GM18505 (cell line): ENCODE data around the gene SLC27A6.
"Not testable (repeated sequence)": the region's sequence is repeated elsewhere in the genome, so short reads cannot be mapped to it uniquely, and the experiment has no call there.

Experiments used
- ATAC-seq: cut with Tn5 transposase; IDR thresholded peaks from one replicate; pipeline ENCODE4 v1.9.1; 2021; ENCODE audit not compliant: unreplicated experiment
- POLR2A ChIP-seq: IDR thresholded peaks from 4 replicates; pipeline ENCODE4 v1.6.1; 2011; ENCODE audit warnings: borderline replicate concordance; ENCODE audit not compliant: insufficient read depth, insufficient read length; ENCODE audit errors: extremely low read depth

Gene SLC27A6

GRCh38 chr5:129027260-129027659, 62.0 kb downstream of the SLC27A6 start:
- no peak for ATAC-seq
- no peak for TF ChIP-seq POLR2A

- ATAC-seq: no peak
- no peak for TF ChIP-seq POLR2A
These were observed 66.8 kb downstream of the SLC27A6 start for GRCh38 chr5:129031886-129032683.

DNA sequence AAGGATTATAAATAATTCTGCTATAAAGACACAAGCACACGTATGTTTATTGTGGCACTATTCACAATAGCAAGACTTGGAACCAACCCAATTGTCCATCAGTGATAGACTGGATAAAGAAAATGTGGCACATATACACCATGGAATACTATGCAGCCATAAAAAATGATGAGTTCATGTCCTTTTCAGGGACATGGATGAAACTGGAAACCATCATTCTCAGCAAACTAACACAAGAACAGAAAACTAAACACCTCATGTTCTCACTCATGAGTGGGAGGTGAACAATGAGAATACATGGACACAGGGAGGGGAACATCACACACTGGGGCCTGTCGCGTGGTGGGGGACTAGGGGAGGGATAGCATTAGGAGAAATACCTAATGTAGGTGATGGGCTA, 71.0 kb downstream of the SLC27A6 start:
- ATAC-seq: not testable (repeated sequence)

DNA sequence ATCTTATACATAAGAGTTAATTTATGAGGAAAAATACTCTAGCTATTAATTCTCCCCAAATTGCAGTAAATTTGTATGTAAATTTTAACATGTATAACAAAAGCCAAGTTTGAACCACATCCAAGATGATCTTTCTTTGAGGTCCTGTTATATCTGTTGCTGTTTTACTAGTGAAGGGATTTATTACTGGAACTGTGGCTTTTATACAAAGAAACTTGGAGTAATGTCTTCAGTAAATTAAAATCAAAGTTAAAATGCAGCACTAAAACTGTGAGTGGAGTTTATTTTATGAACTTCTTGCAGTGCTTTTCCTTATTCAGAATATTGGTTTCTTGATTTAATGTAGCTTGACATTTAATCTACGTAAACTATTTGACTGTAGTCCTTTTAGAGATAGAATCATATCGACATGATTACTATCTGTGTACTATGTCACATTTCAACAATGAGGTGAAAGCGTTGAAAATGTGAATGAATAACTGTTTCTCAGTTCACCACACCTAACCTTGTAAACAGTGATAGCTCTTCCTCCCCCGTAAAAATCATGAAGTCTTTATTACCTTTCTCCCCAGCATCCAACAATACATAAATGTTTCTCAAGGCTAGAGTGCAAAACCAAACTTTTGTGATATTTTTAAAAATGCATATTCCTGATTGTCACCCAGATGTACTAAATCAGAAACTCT, 76.1 kb downstream of the SLC27A6 start:
- TF ChIP-seq POLR2A: no peak
- ATAC-seq: no peak

DNA sequence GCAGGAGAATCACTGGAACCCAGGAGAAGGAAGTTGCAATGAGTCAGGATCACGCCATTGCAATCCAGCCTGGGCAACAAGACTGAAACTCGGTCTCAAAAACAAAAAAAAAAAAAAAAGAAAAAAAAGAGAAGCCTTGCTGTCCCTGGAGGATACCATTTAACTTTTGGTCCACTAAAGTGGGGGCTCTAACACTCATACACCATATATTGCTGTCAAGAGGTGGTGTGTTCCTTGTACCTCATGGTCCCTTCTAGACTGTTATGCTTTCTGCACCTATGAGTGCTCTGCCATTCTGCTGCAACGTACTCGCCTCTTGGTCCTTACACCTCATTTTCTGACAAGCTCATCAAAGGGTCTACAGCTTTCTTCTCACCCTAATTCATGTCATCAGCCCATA, 77.0 kb downstream of the SLC27A6 start:
- no peak for TF ChIP-seq POLR2A
- ATAC-seq: no peak

DNA sequence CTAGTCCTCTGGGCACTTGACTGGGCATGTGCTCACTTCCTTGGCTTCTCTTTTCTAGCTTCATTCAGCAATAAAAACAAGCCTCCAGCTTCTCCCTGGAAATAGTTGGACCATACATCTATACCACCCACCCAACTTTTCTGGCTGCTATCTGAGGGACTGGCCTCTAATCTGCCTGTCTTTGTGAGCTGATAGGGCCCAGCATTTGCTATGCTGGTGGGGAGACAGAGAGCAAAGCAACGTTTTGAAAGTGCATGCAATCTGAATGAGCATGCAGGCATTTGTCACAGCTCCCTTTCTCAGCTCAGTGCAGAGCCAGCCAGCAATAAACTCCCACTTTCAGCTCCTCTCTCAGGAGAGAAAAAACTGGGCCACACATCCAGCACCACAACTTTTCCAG, 78.6 kb downstream of the SLC27A6 start:
- ATAC-seq: no peak
- TF ChIP-seq POLR2A: no peak

GRCh38 chr5:129046151-129046550, 80.9 kb downstream of the SLC27A6 start:
- no peak for TF ChIP-seq POLR2A
- ATAC-seq: no peak

GRCh38 chr5:129048509-129048908, 83.2 kb downstream of the SLC27A6 start:
- no peak for ATAC-seq
- TF ChIP-seq POLR2A: no peak

DNA sequence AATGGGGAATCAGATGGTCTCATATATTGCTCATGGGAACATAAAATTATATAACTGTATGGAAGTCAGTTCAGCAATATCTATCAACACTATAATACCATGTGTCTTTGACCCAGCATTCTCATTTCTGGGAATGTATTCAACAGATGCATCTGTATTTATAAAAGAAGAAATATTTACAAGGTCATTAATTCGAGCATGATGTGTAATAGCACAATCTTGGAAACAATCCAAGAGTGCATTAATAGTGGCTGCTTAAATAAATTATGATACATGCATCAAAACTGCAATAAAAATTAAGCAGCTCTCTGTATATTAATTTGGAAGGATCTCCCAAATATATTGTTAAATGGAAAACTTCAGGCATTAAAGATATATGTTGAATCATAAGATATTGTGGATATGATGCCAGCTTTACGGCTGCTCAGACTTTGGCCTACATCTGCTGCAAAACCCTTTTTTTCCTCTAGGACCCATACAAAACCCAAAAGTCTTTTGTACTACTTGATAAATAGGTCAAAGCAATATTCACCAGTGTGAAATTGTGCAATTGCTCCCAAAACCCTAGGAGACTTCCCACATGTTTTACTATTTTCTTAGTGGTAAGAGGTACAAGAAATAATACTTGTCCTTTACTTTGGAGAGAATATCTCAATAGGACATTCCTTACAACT, 84.0 kb downstream of the SLC27A6 start:
- no peak for ATAC-seq

GRCh38 chr5:129051283-129051682, 86.0 kb downstream of the SLC27A6 start:
- TF ChIP-seq POLR2A: no peak
- ATAC-seq: no peak

More for the DNA sequence above, 84.0 kb downstream of the SLC27A6 start:
- TF ChIP-seq POLR2A: no peak

DNA sequence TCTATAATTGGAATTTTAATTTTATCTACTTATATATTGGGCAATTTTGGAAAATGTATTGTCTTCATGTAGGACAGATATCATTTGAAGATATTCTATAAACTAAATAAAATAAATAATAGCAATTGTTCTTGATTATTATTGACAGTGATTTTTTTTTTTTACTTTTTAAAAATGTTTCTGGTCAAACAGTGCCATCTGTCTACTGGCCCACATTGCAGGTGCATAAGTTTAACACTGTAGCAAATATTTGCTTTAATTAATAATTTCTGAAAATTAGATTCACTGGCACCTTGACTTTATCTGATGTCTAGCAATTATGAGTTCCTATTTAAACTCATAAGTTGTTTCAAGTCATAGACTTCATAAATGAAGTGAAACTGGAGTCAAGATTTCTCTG, 88.2 kb downstream of the SLC27A6 start:
- ATAC-seq: no peak
- TF ChIP-seq POLR2A: no peak

GRCh38 chr5:129057329-129057728, 92.0 kb downstream of the SLC27A6 start:
- ATAC-seq: no peak
- TF ChIP-seq POLR2A: no peak

DNA sequence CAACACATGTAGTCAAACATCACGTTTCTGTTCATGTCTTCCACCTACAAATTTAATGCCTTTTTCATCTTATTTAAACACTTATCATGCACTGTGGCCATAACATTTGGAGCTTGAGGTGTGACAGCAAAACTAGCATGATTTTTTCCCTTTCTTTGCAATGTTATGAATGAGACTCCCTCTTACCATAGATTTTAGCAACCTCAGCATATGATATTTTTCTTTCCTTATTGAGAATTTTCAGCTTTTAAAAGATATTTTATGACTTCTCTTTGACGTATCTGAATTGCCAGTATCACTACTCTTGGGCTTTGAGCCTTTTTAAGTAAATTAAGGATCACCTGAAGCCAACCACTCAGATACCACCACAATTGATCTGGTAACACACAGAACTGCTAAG, 96.6 kb downstream of the SLC27A6 start:
- ATAC-seq: no peak
- no peak for TF ChIP-seq POLR2A
